Measurements from ENCODE around the gene PDE12. TPM values are rescaled to one million over a fixed set of nuclear protein-coding genes. Genes with fewer than 3 reads are reported as not detected.

The PDE12 gene
- total RNA-seq, 1 donor from 2014 or later, result 8.6 TPM

DNA sequence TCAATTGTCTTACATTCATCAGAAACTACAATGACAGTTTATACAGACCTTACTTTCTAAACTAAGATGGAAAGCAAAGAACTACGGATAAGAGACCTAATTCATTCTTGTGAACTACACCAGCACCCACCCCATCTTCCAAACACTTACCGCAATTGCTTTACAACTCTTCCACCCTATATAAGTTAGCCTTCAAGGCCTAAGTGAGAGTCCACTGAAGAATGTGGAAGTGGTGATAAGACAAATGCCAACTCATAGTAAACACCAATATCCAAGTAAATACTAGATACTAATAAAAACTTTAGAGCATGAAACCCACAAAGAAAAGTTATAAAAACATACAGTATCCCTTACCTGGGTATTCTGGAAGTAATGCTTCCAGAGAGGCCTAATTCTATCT, 27.5 kb downstream of the PDE12 start:
- Mint-ChIP-seq H3K36me3 (peaks cover 20% of the 10 kb centered on the region), H3K9me3 (no peaks in the 10 kb centered on the region), H3K27ac (no peak overlapping the region), H3K27me3 (ENCODE audit: insufficient read depth, low read depth) (peaks cover 3% of the 10 kb centered on the region), H3K4me1 (no peaks in the 10 kb centered on the region), H3K4me3 (no peak overlapping the region)
- Histone ChIP-seq H4K20me1 (ENCODE audit: low read depth) (peaks cover 49% of the 10 kb centered on the region), H3K4me3 (no peak overlapping the region), H3K36me3 (no peaks in the 10 kb centered on the region), H3K9me3 (ENCODE audit: low read depth) (no peaks in the 10 kb centered on the region), H3K27me3 (no peaks in the 10 kb centered on the region), H3F3A (ENCODE audit: low read depth) (no peaks in the 10 kb centered on the region), H3K9ac (no peak overlapping the region), H3K4me2 (no peak overlapping the region), H3K4me1 (no peaks in the 10 kb centered on the region), H3K79me2 (ENCODE audit: low read depth) (peaks cover 96% of the 10 kb centered on the region), H3K27ac (no peak overlapping the region), H2AFZ (replicated peaks) (no peak overlapping the region)
- no peak for TF ChIP-seq EZH2phosphoT487 (IDR thresholded peaks at IDR 0.05)
- no peak for TF ChIP-seq EZH2 (IDR thresholded peaks at IDR 0.05)
- TF ChIP-seq, protein P1, sequence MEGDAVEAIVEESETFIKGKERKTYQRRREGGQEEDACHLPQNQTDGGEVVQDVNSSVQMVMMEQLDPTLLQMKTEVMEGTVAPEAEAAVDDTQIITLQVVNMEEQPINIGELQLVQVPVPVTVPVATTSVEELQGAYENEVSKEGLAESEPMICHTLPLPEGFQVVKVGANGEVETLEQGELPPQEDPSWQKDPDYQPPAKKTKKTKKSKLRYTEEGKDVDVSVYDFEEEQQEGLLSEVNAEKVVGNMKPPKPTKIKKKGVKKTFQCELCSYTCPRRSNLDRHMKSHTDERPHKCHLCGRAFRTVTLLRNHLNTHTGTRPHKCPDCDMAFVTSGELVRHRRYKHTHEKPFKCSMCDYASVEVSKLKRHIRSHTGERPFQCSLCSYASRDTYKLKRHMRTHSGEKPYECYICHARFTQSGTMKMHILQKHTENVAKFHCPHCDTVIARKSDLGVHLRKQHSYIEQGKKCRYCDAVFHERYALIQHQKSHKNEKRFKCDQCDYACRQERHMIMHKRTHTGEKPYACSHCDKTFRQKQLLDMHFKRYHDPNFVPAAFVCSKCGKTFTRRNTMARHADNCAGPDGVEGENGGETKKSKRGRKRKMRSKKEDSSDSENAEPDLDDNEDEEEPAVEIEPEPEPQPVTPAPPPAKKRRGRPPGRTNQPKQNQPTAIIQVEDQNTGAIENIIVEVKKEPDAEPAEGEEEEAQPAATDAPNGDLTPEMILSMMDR (IDR thresholded peaks at IDR 0.05), result no peak
- no peak for DNase-seq (ENCODE audit: low spot score)

DNA sequence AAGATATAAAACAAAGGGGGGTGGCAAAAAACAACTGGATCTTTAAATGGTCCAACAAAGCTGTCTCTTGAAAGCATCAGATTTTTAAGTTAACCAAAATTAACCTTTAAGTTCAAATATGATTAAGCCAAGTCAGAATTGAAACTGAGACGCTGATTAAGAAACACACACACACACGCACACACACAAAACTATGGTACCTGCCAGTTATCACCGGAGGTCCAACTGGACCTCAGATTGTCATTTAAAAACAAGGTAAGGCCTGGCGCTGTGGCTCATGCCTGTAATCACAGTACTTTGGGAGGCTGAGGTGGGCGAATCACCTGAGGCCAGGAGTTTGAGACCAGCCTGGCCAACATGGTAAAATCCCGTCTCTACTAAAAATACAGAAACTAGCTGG, 30.7 kb downstream of the PDE12 start:
- H3K4me1 Mint-ChIP-seq, result no peaks in the 10 kb centered on the region
- Histone ChIP-seq H3K9me3 (ENCODE audit: low read depth) (no peaks in the 10 kb centered on the region), H4K20me1 (ENCODE audit: low read depth) (peaks cover 71% of the 10 kb centered on the region), H2AFZ (replicated peaks) (no peak overlapping the region), H3K4me1 (no peaks in the 10 kb centered on the region), H3K4me3 (no peak overlapping the region), H3K36me3 (no peaks in the 10 kb centered on the region), H3K4me2 (no peak overlapping the region), H3K79me2 (ENCODE audit: low read depth) (peaks cover 100% of the 10 kb centered on the region), H3F3A (ENCODE audit: low read depth) (no peaks in the 10 kb centered on the region), H3K9ac (no peak overlapping the region), H3K27me3 (no peaks in the 10 kb centered on the region), H3K27ac (no peak overlapping the region)
- H3K4me3 Mint-ChIP-seq, result no peak overlapping the region
- TF ChIP-seq, protein P1 (IDR thresholded peaks at IDR 0.05), result no peak
- no peak for TF ChIP-seq EZH2 (IDR thresholded peaks at IDR 0.05)
- TF ChIP-seq EZH2phosphoT487 (IDR thresholded peaks at IDR 0.05), result no peak
- no peak overlapping the region for H3K27ac Mint-ChIP-seq
- no peak for DNase-seq (ENCODE audit: low spot score)
- H3K27me3 Mint-ChIP-seq (ENCODE audit: insufficient read depth, low read depth), result no peaks in the 10 kb centered on the region
- H3K36me3 Mint-ChIP-seq, result peaks cover 16% of the 10 kb centered on the region
- H3K9me3 Mint-ChIP-seq, result no peaks in the 10 kb centered on the region

DNA sequence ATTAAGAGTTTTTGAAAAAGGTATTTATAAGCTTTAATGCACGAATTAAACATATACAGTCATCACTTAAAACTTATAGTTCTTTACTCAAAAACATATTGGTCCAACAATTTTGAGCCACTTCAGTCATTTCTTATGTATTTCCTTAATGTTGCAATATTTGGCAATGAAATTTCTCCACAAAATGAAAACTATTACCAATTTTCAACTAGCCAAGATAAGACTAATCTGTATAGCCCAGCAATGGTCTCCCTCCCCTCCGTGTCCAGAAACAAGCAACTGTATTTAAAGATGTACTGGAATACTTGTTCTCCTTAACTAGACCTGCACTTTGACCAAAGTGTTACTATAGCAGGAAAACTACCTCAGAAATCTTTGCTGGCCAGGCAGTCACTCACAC, 31.8 kb downstream of the PDE12 start:
- Histone ChIP-seq H3K36me3 (no peaks in the 10 kb centered on the region), H2AFZ (replicated peaks) (no peak overlapping the region), H3K4me3 (no peak overlapping the region), H3K79me2 (ENCODE audit: low read depth) (peaks cover 100% of the 10 kb centered on the region), H4K20me1 (ENCODE audit: low read depth) (peaks cover 79% of the 10 kb centered on the region), H3K27ac (no peak overlapping the region), H3K4me2 (no peak overlapping the region), H3K27me3 (no peaks in the 10 kb centered on the region), H3K4me1 (no peaks in the 10 kb centered on the region), H3F3A (ENCODE audit: low read depth) (no peaks in the 10 kb centered on the region), H3K9ac (no peak overlapping the region), H3K9me3 (ENCODE audit: low read depth) (no peaks in the 10 kb centered on the region)
- no peaks in the 10 kb centered on the region for H3K9me3 Mint-ChIP-seq
- H3K4me1 Mint-ChIP-seq, result no peaks in the 10 kb centered on the region
- DNase-seq (ENCODE audit: low spot score), result no peak
- no peak overlapping the region for H3K4me3 Mint-ChIP-seq
- no peaks in the 10 kb centered on the region for H3K27me3 Mint-ChIP-seq (ENCODE audit: insufficient read depth, low read depth)
- no peak overlapping the region for H3K27ac Mint-ChIP-seq
- H3K36me3 Mint-ChIP-seq, result peaks cover 16% of the 10 kb centered on the region
- TF ChIP-seq, protein P1 (IDR thresholded peaks at IDR 0.05), result no peak
- TF ChIP-seq EZH2phosphoT487 (IDR thresholded peaks at IDR 0.05) (no peak), EZH2 (IDR thresholded peaks at IDR 0.05) (no peak)

All from neural progenitor cell (in vitro differentiated cells).